ENCODE data around the gene PSRC1.

Gene PSRC1

GRCh38 chr1:109253803-109254620 lies 28.9 kb downstream of the PSRC1 start:
- H3K36me3 ChIP-seq (replicated peaks; ENCODE audit: low read depth, low read length), result no peaks in the 10 kb centered on the region
- H3K4me2 ChIP-seq (ENCODE audit: low read length), result no peak overlapping the region
- no peak overlapping the region for H3K9ac ChIP-seq (ENCODE audit: low read length)
- H3K4me1 ChIP-seq (ENCODE audit: low read length), result peaks cover 3% of the 10 kb centered on the region
- TF ChIP-seq CTCF (IDR thresholded peaks at IDR 0.05; ENCODE audit: low read depth, low read length) (no peak), EZH2phosphoT487 (IDR thresholded peaks at IDR 0.05; ENCODE audit: low read depth) (no peak)
- H3K27me3 ChIP-seq (ENCODE audit: low read depth, low read length), result no peaks in the 10 kb centered on the region
- H3K9me3 ChIP-seq (ENCODE audit: insufficient read depth, low read length), result no peaks in the 10 kb centered on the region
- H2AFZ ChIP-seq (ENCODE audit: low read depth, low read length), result no peak overlapping the region
- no peak overlapping the region for H3K4me3 ChIP-seq (ENCODE audit: low read length)
- no peaks in the 10 kb centered on the region for H4K20me1 ChIP-seq (ENCODE audit: insufficient read depth, low read length)
- H3K27ac ChIP-seq (ENCODE audit: low read length), result no peak overlapping the region
- no peaks in the 10 kb centered on the region for H3K79me2 ChIP-seq (ENCODE audit: low read length)

- Histone ChIP-seq H3K9me3 (ENCODE audit: insufficient read depth, low read length) (no peaks in the 10 kb centered on the region), H3K9ac (ENCODE audit: low read length) (no peak overlapping the region), H3K4me2 (ENCODE audit: low read length) (no peak overlapping the region), H4K20me1 (ENCODE audit: insufficient read depth, low read length) (no peaks in the 10 kb centered on the region), H3K36me3 (replicated peaks; ENCODE audit: low read depth, low read length) (no peaks in the 10 kb centered on the region), H3K27me3 (ENCODE audit: low read depth, low read length) (no peaks in the 10 kb centered on the region), H3K4me1 (ENCODE audit: low read length) (peaks cover 5% of the 10 kb centered on the region), H3K4me3 (ENCODE audit: low read length) (no peak overlapping the region), H3K27ac (ENCODE audit: low read length) (no peak overlapping the region), H3K79me2 (ENCODE audit: low read length) (no peaks in the 10 kb centered on the region), H2AFZ (ENCODE audit: low read depth, low read length) (no peak overlapping the region)
- TF ChIP-seq CTCF (IDR thresholded peaks at IDR 0.05; ENCODE audit: low read depth, low read length), result no peak
- TF ChIP-seq EZH2phosphoT487 (IDR thresholded peaks at IDR 0.05; ENCODE audit: low read depth), result no peak
Measured at GRCh38 chr1:109252893-109253802, 29.8 kb downstream of the PSRC1 start.

- Histone ChIP-seq H3K27me3 (ENCODE audit: low read depth, low read length) (no peaks in the 10 kb centered on the region), H3K4me3 (ENCODE audit: low read length) (no peak overlapping the region), H3K79me2 (ENCODE audit: low read length) (no peaks in the 10 kb centered on the region), H3K4me1 (ENCODE audit: low read length) (peaks cover 5% of the 10 kb centered on the region), H3K9ac (ENCODE audit: low read length) (no peak overlapping the region), H3K9me3 (ENCODE audit: insufficient read depth, low read length) (no peaks in the 10 kb centered on the region), H3K36me3 (replicated peaks; ENCODE audit: low read depth, low read length) (no peaks in the 10 kb centered on the region), H2AFZ (ENCODE audit: low read depth, low read length) (no peak overlapping the region), H3K27ac (ENCODE audit: low read length) (no peak overlapping the region), H4K20me1 (ENCODE audit: insufficient read depth, low read length) (no peaks in the 10 kb centered on the region), H3K4me2 (ENCODE audit: low read length) (no peak overlapping the region)
- TF ChIP-seq CTCF (IDR thresholded peaks at IDR 0.05; ENCODE audit: low read depth, low read length) (no peak), EZH2phosphoT487 (IDR thresholded peaks at IDR 0.05; ENCODE audit: low read depth) (no peak)
Measured at GRCh38 chr1:109252167-109252892, 30.6 kb downstream of the PSRC1 start.
